COLO668 (cell line): ENCODE results near the gene MYBPH.

Experiments
- DNase-seq: peaks from one replicate; lab custom pipeline; 2025; ENCODE audit not compliant: unreplicated experiment; lab: John Stamatoyannopoulos, UW

MYBPH gene

DNA sequence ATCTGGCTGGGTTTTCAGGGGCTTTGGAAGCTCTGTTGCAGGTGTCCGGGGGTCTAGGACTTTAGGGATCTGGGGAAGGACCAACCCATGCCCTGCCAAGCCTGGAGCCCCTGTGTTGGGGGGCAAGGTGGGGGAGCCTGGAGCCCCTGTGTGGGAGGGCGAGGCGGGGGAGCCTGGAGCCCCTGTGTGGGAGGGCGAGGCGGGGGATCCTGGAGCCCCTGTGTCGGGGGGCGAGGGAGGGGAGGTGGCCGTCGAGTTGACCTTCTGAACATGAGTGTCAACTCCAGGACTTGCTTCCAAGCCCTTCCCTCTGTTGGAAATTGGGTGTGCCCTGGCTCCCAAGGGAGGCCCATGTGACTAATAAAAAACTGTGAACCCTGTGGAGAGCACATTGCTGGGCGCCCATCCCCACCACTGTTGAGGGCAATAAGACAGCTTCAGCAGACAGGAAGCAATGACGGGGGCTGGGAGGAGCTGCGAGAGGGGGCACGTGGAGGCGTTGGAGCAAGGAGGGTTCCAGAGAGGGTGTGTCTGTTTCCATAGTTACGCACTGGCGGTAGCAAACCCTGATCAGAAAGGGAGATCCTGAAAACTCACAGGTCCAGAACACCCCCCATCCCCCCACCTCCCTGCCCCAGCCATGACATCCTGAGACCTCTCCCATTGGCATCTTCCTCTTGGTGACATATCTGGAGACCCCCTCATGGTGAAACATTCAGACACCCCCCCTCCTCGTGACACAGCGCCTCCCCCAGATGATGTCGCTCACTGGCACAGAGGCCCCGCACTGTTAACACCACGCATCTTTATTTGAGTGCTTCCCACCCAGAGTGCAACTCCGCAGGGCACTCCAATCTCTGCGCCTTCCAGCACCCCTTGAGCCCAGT, 8.4 kb downstream of the MYBPH start:
- no peak for DNase-seq

DNA sequence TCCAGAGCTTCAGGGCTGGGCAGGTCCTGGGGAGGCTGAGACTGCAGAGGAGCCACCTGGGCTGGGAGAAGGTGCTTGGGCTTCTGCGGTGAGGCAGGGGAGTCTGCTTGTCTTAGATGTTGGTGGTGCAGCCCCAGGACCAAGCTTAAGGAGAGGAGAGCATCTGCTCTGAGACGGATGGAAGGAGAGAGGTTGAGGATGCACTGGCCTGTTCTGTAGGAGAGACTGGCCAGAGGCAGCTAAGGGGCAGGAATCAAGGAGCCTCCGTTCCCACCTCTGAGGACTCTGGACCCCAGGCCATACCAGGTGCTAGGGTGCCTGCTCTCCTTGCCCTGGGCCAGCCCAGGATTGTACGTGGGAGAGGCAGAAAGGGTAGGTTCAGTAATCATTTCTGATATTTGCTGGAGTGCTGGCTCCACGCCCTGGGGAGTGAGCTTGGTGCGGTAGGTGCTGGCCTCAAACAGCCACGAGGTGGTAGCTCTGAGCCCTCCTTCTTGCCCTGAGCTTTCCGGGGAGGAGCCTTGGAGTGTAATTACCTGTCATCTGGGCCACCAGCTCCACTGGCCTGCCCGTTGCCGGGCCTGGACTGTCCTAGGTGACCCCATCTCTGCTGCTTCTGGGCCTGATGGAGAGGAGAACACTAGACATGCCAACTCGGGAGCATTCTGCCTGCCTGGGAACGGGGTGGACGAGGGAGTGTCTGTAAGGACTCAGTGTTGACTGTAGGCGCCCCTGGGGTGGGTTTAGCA, 9.3 kb downstream of the MYBPH start:
- DNase-seq, result peak; percentile 36

DNA sequence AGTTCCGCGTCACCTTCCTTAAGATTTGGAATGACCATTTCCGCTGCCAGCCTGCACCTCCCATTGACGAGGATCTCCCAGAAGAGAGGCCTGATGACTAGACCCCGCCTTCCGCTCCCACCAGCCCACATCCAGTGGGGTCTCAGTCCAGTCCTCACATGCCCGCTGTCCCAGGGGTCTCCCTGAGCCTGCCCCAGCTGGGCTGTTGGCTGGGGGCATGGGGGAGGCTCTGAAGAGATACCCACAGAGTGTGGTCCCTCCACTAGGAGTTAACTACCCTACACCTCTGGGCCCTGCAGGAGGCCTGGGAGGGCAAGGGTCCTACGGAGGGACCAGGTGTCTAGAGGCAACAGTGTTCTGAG, 9.8 kb downstream of the MYBPH start:
- no peak for DNase-seq

DNA sequence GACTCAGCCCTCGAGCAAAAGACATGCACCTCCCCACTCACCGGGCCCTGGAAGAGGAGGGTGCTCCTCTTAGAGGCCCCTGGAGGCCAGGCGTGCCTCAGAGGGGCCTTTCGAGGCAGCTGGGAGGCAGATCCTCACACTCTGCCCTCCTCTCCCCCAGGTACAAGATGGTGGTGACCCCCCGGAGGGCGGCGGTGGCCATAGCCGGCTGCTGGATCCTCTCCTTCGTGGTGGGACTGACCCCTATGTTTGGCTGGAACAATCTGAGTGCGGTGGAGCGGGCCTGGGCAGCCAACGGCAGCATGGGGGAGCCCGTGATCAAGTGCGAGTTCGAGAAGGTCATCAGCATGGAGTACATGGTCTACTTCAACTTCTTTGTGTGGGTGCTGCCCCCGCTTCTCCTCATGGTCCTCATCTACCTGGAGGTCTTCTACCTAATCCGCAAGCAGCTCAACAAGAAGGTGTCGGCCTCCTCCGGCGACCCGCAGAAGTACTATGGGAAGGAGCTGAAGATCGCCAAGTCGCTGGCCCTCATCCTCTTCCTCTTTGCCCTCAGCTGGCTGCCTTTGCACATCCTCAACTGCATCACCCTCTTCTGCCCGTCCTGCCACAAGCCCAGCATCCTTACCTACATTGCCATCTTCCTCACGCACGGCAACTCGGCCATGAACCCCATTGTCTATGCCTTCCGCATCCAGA, 10.4 kb downstream of the MYBPH start:
- no peak for DNase-seq

DNA sequence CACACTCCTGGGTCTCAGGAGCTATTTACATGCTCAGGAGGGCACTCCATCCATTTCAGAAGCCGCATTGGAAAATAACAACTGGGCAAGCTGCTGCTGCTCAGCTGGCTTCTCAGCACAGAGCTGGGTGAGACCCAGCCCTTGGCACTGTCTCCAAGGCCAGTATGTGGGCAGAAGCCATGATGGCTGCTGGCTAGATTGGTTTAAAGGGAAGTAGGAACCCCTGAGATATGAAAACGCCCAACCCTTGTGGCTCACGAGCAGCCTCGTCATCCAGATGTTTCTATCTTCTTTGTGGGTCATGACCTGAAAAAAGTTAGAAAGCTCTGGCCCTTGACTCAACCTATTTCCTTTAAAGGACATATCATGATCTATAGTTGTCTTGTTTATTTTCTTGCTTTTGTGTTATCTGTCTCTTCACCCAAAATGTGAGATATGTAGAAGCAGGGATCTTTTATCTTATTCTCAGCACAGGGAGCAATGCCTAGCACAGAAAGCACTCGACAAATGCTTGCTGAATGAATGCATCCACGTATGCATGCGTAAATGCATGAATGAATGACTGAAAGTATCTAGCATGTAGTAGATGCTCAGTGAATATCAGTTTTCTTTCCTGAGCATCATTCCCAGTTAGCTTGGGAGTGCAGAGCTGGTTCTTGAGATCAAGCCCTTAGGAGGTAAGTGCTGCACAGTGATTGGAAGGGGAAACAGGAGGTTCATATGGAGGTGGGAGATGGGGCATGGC, 11.6 kb downstream of the MYBPH start:
- no peak for DNase-seq

DNA sequence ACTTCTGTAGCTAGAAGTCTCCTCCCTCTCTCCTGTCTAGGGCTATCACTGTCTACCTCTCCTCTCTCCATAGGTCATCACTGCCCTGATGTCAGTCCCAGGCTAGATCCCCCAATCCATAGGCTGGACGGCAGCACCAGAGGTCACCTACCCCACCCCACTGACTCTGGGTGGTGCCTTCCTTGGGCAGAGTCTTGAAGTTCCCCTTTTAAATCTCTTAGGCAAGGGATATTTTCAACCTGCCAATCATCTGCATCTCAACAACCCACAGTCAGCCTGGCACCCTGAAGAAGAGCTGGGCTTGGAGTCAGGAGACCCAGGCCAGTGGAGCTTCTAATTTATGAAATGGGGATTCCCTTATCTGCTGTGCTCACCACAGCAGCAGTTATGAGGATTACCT, 13.2 kb downstream of the MYBPH start:
- DNase-seq, result no peak

DNA sequence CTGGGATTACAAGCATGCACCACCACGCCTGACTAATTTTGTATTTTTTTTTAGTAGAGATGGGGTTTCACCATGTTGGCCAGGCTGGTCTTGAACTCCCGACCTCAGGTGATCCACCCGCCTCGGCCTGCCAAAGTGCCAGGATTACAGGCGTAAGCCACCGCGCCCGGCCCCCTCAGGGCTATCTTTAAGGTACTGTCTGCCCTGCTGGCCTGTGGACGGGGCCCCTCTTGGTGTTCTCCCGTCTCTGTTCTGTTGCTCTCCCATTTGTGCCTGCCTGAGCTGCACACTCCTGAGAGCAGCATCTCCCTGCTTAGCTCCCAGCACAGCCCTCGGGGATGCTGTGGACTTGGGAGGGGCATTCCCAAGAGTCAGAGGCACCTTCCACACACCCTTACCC, 13.9 kb downstream of the MYBPH start:
- no peak for DNase-seq

DNA sequence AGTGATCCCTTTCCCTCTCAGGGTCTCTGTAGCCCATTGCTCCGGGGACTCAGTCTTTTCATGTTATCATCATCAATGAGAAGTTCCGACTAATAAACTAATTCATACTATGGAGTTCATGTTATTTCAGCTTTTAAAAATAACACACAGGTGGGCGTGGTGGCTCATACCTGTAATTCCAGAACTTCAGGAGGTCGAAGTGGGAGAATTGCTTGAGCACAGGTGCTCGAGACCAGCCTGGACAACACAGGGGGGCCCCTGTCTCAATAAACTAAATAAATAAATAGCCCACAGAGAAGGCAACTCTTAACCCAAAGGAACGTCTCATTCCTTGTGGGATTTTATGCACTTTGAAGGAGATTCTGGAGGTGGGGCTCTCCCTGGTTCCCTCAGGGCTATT, 14.5 kb downstream of the MYBPH start:
- no peak for DNase-seq

DNA sequence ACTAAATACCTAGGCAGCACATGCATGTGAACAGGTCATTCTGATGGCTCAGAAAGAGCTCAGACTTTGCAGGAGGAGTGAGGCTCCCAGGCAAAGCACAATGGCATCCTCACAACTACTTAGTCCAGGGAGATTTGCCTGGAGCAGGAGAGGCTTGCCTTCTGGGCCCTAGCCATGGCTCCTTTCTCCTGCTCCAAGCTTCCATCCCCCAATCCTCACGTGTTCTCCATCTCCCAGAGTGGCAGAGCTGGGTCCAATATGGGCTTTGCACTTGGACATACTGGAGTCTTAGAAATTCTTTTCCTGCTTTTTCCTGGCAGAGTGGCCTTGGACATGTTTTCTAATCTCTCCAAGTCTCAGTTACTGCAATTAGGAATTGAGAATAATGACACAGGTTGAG, 15.8 kb downstream of the MYBPH start:
- no peak for DNase-seq

DNA sequence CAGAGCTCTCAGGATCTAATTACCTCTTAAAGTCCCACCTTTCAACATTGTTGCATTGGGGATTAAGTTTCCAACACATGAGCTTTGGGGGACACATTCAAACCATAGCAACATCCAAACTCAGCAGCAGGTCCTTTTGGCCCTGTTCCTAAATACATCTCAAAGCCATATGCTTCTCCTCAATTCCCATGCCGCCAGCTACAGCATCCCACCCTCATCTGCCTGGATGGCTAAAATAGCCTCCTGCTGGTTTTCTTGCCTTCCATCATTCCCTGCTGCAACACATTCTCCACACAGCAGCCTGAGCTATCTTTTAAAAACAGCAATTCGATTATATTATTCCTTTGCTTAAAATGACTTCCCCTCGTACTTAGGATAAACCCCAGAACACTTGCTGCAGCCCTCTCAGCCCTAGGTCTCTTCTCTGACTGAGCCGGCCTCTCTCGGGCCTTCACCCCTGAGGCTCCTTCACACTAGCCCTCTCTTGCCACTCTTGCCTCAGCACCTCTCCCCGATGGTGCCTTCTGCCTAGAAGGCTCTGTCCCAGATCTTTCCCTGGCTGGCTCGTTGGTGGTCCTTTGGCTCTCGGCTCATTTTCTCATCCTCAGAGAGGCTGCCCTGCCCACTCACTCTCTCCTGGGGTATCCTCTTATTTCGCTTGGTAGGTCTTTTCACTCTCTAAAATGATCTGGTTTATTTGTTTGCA, 16.5 kb downstream of the MYBPH start:
- DNase-seq, result no peak

DNA sequence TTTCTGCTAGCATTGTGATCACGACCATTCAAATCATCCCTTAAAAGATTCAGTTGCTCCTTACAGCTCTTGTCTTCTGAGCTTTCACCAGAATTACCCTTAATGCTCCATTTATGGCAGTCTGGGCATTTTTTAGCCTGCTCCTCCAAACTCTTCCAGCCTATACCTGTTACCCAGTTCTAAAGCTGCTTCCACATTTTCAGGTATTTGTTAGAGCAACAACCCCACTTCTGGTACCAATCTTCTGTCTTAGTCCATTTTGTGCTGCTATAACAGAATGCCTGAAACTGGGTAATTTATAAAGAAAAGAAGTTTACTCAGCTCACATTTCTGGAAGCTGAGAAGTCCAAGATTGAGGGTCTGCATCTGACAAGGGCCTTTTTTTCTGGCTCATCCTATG, 17.2 kb downstream of the MYBPH start:
- DNase-seq, result no peak

DNA sequence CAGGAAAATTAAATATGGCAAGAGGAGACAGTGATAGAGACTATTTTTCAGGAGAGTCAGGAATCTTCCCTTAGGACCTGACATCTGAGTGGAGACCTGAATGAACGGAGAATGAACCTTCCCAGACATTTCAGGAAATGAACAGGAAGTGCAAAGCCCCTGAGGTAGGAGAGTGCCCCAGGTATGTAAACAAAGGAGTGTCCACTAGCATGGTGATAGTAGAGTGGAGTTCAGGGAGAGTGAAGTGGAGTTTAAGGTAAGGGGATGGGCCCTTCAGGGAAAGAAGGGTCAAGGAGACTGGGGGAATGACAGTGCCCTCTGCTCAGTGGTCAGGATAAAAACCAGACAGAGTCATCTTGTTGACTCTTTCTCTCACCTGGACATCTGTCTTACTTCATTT, 19.3 kb downstream of the MYBPH start:
- no peak for DNase-seq

DNA sequence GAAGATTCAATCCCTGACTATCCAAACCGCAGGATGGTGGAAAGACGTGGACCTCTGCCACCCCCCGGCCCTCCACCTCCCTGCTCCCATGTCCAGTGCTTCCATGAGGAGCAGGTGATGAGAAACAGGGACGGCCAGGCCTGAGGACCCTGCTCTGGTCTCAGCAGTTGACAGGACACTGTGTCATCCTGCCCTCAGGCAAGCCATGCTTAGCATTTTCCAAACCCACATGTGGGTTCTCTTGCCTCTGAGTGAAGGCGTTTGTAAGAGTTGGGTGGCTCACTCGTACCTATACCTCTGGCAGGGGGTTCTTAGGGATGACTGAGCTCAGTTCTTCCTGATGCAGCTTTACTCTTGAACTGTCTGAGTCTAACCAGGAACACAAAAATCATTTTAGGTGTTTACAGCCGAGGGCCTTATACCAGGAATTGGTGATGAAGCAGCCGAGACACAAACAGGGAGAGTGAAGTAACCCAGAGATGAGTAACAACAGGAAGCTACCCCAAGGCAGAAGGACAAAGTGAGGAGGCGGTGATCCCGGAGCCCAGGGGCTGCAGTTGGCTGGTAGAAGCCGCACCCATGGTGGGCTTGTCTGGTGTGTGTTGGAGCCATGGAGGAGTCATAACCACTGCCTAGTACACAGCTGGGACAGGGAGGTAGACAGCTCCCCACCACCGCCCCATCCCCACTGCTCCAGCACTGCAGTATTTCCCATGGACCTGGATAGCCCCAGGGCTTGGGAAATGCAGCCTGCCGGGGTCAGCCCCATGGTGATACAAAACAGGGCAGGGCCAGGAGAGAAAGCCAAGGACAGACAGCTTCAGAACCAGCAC, 21.4 kb downstream of the MYBPH start:
- no peak for DNase-seq

DNA sequence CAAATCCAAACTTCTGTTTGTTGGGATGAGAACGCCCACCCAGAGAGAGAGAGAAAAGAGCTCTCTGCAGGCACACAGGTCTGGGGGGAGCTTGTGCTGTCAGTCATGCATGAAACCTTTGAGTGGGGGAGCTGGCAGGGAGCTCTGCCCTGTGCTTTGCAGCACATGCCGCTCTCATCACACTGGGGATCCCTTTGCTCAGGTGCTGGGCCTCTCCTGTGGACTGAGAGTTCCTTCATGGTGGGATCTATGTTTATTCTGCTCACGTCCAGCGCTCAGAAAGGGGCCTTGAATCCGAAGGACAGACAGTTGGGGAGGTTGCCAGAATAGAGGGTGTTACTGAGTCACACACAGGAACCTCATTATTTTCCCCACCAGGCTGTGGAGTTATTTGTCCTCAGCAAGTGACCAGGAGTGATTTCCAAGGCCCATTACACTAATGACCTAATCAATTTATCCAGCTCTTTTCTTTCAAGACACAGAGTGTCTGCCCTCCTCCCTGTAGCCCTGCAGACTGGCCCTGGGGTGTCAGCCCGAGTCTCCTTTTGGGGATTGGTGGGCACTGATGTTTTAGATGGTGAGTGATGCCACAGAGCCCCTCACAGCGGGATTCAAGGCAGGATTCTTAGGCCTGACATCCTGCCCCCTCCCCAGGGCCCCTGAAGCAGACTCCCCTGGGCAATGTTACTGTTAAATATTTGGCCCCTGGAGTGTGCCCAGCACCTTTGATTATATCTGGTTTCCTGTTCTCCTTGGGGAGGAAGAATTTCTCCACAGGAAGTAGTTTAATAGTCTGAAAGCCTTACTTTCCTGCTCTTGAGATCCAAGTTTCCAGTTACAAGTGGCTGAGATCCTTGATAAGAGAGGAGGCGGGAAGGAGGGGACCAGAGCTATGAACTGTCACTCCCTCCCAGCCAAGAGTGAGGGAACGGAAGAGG, 22.3 kb downstream of the MYBPH start:
- DNase-seq, result peak; percentile 18

DNA sequence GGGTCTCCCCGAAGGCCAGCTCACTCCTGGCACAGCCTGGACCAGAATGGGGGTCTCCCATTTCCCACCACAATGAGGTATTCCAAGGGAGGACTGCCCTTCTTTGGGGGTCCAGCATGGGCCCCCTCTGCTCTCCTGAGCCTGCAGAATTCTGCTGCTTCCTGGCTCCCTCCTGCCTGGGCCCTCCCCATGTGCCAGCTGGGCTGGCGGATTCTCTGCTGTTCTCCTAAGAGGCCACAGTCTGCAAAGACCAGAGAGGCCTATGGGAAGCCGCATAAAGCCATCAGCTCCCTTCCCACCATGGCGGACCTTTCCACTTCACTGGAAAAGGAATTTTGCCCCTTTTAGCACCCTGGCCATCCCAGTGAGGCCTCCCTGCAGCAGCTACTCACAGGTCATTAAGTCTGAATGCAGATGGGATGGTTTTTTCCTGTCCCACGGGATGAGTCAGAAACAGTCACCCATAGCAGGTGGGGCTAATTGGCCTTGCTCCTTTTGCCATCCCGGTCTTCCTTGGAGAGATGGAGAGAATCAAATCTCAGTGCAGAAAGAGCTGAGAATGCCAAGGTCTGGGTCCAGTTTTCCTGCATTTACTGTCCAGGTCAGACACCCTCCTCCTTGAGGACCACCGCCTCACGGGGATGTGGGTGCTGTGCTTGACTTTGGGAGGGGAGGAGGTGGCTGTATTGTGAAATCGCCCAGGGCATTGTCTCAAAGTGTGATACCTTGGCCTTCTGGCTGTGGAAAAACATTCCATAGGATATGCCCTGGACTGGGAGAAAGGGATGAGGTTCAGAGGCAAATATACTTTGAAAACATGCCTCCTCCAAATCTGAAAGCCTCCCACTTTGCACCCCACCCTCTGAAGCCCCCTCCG, 23.2 kb downstream of the MYBPH start:
- DNase-seq, result peak; percentile 58

DNA sequence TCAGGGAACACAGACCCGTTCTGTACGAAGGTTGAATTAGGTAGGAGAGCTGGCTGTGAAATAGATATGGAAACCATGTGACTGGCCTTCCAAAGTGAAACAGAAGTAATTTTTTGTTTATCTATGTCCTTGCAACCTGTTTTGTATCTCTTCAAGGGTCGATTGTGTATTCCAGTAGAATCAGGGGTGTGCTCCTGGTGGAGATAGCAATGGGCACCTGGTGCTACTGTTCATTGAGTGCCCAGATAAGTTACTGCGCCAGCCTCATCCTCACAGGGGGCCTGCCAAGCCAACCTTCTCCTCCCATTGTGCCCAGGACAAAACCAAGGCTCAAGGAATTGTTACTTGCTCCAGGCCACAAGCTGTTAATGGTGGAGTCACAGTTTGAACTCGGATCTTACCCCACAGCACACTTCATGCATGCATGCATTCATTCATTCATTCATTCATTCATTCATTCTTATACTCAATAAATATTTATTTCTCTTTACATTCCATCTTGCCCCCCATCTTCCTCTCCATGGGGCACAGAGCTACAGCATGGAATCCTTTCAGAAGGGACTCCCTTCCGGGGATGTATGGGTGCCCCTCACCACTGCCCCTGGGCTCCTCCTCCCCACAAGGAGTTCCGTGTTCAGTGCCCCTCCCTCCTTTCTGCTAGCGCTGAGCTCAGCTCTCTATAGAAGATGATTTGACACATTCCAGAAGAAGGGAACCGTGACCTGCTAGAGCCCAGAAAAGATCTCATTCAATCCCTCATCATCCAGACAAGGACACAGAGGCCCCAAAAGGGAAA, 24.1 kb downstream of the MYBPH start:
- no peak for DNase-seq
